ENCODE results near the gene ARMH3. TPM values are rescaled to one million over a fixed set of nuclear protein-coding genes. Genes with fewer than 3 reads are reported as not detected.
"Not testable (repeated sequence)": the region's sequence is repeated elsewhere in the genome, so short reads cannot be mapped to it uniquely, and the experiment has no call there.

Gene ARMH3
- total RNA-seq, 1 experiment from 2014 or later = 17.1 TPM

DNA sequence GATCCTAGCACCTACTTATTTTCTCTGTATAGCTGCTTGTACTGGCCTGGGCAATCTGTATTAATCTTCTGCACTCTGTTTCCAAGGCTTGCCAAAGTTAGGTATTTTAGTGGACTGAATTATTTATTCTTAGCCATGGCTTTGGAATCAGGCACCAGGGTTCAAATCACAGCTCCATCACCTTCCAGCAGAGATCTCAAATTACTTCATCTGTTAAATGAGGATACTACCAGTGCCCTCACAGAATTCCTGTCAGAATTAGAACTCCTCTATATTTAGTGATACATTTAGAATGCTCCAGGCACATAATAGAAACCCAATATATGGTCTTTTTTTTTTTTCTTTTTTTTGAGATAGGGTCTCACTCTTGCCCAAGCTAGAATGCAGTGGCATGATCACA, 17.6 kb downstream of the ARMH3 start (continued):
- TF ChIP-seq, protein P1, sequence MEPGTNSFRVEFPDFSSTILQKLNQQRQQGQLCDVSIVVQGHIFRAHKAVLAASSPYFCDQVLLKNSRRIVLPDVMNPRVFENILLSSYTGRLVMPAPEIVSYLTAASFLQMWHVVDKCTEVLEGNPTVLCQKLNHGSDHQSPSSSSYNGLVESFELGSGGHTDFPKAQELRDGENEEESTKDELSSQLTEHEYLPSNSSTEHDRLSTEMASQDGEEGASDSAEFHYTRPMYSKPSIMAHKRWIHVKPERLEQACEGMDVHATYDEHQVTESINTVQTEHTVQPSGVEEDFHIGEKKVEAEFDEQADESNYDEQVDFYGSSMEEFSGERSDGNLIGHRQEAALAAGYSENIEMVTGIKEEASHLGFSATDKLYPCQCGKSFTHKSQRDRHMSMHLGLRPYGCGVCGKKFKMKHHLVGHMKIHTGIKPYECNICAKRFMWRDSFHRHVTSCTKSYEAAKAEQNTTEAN (CRISPR knock-in tag; IDR thresholded peaks at IDR 0.05) = no peak
- TF ChIP-seq, protein P2, sequence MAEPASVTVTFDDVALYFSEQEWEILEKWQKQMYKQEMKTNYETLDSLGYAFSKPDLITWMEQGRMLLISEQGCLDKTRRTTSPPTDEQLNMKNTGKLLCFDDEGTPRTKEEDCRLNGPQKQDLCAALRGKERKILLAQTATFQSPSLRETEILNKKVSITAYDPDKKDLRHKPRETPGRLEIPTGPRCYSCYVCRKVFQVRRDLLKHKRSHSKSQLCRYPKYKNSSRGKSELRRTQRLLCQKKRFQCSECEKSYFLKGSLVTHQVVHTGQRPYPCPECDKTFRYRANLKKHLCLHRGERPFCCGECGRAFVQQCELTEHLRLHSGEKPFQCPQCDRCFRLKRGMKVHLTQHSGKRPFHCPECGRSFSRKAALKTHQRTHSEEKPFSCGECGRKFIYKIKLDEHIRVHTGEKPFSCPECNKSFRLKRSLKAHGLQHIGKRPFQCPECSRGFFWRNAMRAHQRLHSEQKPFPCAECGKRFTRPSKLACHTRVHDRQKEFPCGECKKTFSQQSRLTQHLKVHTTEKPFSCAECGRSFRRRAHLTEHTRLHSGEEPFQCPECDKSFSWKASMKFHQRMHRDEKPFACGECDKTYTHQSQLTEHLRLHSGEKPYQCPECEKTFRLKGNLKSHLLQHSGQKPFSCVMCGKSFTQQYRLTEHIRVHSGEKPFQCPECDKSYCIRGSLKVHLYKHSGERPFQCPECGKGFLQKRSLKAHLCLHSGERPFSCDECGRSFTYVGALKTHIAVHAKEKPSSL (CRISPR knock-in tag; conservative IDR thresholded peaks at IDR 0.05) = no peak
- TF ChIP-seq MYBL2 (CRISPR knock-in tag; IDR thresholded peaks at IDR 0.05) = no peak

DNA sequence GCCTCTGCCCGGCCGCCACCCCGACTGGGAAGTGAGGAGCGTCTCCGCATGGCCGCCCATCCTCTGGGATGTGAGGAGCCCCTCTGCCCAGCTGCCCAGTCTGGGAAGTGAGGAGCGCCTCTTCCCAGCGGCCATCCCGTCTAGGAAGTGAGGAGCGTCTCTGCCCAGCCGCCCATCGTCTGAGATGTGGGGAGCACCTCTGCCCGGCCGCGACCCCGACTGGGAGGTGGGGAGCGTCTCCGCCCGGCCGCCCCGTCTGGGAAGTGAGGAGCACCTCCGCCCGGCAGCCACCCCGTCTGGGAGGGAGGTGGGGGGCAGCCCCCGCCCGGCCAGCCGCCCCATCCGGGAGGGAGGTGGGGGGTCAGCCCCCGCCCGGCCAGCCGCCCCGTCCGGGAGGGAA, 20.2 kb downstream of the ARMH3 start:
- DNase-seq (ENCODE audit: low spot score); H3K27ac Mint-ChIP-seq; ATAC-seq; CTCF ChIA-PET; H3K4me3 Mint-ChIP-seq; H3K9me3 Mint-ChIP-seq; H3K27me3 Mint-ChIP-seq (ENCODE audit: low read depth); H3K4me1 Mint-ChIP-seq: not testable (repeated sequence)
- peaks cover 71% of the 10 kb centered on the region for H3K36me3 Mint-ChIP-seq
- POLR2A ChIA-PET = interaction anchor here (0.6 kb wide), 2 partner anchors 8 to 384 kb away, joined by 3 to 4 read pairs; no protein-coding TSS in a partner anchor

DNA sequence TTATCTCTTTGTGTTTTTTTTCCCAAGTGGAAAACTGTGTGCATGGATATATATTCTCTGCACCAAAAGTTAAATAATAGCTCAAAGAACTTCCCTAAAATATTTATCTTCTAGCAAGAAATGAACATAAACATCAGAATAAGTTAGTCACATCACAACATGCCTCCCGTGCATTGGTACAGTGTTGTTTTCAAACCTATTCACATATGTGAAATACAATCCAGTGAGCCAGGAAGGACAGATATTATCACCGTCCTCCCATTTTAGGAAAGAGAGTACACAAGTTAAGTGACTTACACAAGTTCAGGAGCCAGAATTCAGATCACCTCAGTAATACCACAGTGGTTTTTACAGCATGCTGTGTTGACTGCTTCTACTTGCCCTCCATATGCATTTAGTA, 22.2 kb downstream of the ARMH3 start:
- ATAC-seq = no peak
- POLR2A ChIA-PET = no interaction called here
- CTCF ChIA-PET = interaction anchor here (1.2 to 2.1 kb wide), 4 partner anchors 24 to 194 kb away, joined by 3 to 7 read pairs (median 6); no protein-coding TSS in a partner anchor
- Mint-ChIP-seq H3K9me3 (0 out of 2 replicates have a peak, but pooled peaks cover 3% of the 10 kb centered on the region), H3K27ac (no peak overlapping the region), H3K4me1 (no peaks in the 10 kb centered on the region), H3K4me3 (no peak overlapping the region), H3K36me3 (peaks cover 72% of the 10 kb centered on the region), H3K27me3 (ENCODE audit: low read depth) (no peaks in the 10 kb centered on the region)
- TF ChIP-seq SMAD4 (CRISPR knock-in tag; IDR thresholded peaks at IDR 0.05) (no peak), JAZF1 (CRISPR knock-in tag; IDR thresholded peaks at IDR 0.05) (no peak), NFATC4 (CRISPR knock-in tag; IDR thresholded peaks at IDR 0.05) (no peak), GABPB1 (CRISPR knock-in tag; IDR thresholded peaks at IDR 0.05) (no peak), ZNF121 (CRISPR knock-in tag; IDR thresholded peaks at IDR 0.05) (no peak), ZNF317 (CRISPR knock-in tag; IDR thresholded peaks at IDR 0.05; ENCODE audit: borderline replicate concordance, low read depth) (no peak)
- TF ChIP-seq, protein P1 (CRISPR knock-in tag; IDR thresholded peaks at IDR 0.05) = no peak
- TF ChIP-seq, protein P3, sequence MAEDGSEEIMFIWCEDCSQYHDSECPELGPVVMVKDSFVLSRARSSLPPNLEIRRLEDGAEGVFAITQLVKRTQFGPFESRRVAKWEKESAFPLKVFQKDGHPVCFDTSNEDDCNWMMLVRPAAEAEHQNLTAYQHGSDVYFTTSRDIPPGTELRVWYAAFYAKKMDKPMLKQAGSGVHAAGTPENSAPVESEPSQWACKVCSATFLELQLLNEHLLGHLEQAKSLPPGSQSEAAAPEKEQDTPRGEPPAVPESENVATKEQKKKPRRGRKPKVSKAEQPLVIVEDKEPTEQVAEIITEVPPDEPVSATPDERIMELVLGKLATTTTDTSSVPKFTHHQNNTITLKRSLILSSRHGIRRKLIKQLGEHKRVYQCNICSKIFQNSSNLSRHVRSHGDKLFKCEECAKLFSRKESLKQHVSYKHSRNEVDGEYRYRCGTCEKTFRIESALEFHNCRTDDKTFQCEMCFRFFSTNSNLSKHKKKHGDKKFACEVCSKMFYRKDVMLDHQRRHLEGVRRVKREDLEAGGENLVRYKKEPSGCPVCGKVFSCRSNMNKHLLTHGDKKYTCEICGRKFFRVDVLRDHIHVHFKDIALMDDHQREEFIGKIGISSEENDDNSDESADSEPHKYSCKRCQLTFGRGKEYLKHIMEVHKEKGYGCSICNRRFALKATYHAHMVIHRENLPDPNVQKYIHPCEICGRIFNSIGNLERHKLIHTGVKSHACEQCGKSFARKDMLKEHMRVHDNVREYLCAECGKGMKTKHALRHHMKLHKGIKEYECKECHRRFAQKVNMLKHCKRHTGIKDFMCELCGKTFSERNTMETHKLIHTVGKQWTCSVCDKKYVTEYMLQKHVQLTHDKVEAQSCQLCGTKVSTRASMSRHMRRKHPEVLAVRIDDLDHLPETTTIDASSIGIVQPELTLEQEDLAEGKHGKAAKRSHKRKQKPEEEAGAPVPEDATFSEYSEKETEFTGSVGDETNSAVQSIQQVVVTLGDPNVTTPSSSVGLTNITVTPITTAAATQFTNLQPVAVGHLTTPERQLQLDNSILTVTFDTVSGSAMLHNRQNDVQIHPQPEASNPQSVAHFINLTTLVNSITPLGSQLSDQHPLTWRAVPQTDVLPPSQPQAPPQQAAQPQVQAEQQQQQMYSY (CRISPR knock-in tag; IDR thresholded peaks at IDR 0.05) = no peak
- TF ChIP-seq, protein P4, sequence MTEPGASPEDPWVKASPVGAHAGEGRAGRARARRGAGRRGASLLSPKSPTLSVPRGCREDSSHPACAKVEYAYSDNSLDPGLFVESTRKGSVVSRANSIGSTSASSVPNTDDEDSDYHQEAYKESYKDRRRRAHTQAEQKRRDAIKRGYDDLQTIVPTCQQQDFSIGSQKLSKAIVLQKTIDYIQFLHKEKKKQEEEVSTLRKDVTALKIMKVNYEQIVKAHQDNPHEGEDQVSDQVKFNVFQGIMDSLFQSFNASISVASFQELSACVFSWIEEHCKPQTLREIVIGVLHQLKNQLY (CRISPR knock-in tag; IDR thresholded peaks at IDR 0.05) = no peak
- TF ChIP-seq, protein P5, sequence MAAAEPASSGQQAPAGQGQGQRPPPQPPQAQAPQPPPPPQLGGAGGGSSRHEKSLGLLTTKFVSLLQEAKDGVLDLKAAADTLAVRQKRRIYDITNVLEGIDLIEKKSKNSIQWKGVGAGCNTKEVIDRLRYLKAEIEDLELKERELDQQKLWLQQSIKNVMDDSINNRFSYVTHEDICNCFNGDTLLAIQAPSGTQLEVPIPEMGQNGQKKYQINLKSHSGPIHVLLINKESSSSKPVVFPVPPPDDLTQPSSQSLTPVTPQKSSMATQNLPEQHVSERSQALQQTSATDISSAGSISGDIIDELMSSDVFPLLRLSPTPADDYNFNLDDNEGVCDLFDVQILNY (CRISPR knock-in tag; IDR thresholded peaks at IDR 0.05) = no peak
- no peak for DNase-seq (ENCODE audit: low spot score)
